Endothelial cell of hepatic sinusoid (primary cell): ENCODE results near the gene S100A5.

Experiments used
- in situ Hi-C: cut with HindIII; loops from 2 replicates; pipeline ENCODE4 v1.10.0; 2017; ENCODE audit warnings: low sequenced_read_pairs

S100A5 gene

GRCh38 chr1:153513023-153513422 lies 27.7 kb downstream of the S100A5 start:
- in situ Hi-C loops: no loop called here

- in situ Hi-C loops: no loop called here
Observed at GRCh38 chr1:153510984-153511410, 29.7 kb downstream of the S100A5 start.

- in situ Hi-C loops: loop anchor here (10.0 kb wide), 1 partner anchor 65 kb away; no protein-coding TSS in a partner anchor
Observed at GRCh38 chr1:153509729-153510354, 30.9 kb downstream of the S100A5 start.

GRCh38 chr1:153509036-153509435 lies 31.7 kb downstream of the S100A5 start:
- in situ Hi-C loops: loop anchor here (10.0 kb wide), 1 partner anchor 66 kb away; no protein-coding TSS in a partner anchor

GRCh38 chr1:153507926-153508583 lies 32.7 kb downstream of the S100A5 start:
- in situ Hi-C loops: loop anchor here (10.0 kb wide), 1 partner anchor 67 kb away; no protein-coding TSS in a partner anchor

- in situ Hi-C loops: loop anchor here (10.0 kb wide), 1 partner anchor 68 kb away; no protein-coding TSS in a partner anchor
Observed at GRCh38 chr1:153506831-153507413, 33.8 kb downstream of the S100A5 start.

GRCh38 chr1:153506386-153506785 lies 34.3 kb downstream of the S100A5 start:
- in situ Hi-C loops: loop anchor here (10.0 kb wide), 1 partner anchor 68 kb away; no protein-coding TSS in a partner anchor

GRCh38 chr1:153505576-153505975 lies 35.2 kb downstream of the S100A5 start:
- in situ Hi-C loops: loop anchor here (10.0 kb wide), 1 partner anchor 69 kb away; no protein-coding TSS in a partner anchor

GRCh38 chr1:153503766-153504165 lies 37.0 kb downstream of the S100A5 start:
- in situ Hi-C loops: loop anchor here (10.0 kb wide), 1 partner anchor 71 kb away; no protein-coding TSS in a partner anchor

- in situ Hi-C loops: no loop called here
Observed at GRCh38 chr1:153498746-153499145, 42.0 kb downstream of the S100A5 start.

GRCh38 chr1:153495536-153495935 lies 45.2 kb downstream of the S100A5 start:
- in situ Hi-C loops: no loop called here

GRCh38 chr1:153494976-153495535 lies 45.7 kb downstream of the S100A5 start:
- in situ Hi-C loops: loop anchor here (5.0 kb wide), 1 partner anchor 138 kb away; the partner anchor contains the start of gene S100A9

GRCh38 chr1:153493343-153493960 lies 47.3 kb downstream of the S100A5 start:
- in situ Hi-C loops: loop anchor here (5.0 kb wide), 1 partner anchor 136 kb away; the partner anchor contains the start of gene S100A9

GRCh38 chr1:153490272-153491051 lies 50.3 kb downstream of the S100A5 start:
- in situ Hi-C loops: loop anchor here (5.0 kb wide), 1 partner anchor 133 kb away; the partner anchor contains the start of gene S100A9

GRCh38 chr1:153488731-153489130 lies 52.0 kb downstream of the S100A5 start:
- in situ Hi-C loops: no loop called here

GRCh38 chr1:153487707-153488106 lies 53.0 kb downstream of the S100A5 start:
- in situ Hi-C loops: no loop called here
